H1 (cell line): ENCODE results near the gene ETV4. TPM values are rescaled to one million over a fixed set of nuclear protein-coding genes. Genes with fewer than 3 reads are reported as not detected.
A peak's percentile ranks its signal among the peaks of the same experiment; 100 is the strongest.

ENCODE experiments used
- ATF2 ChIP-seq: IDR thresholded peaks from 2 replicates; pipeline ENCODE4 v1.6.1; 2012; ENCODE audit warnings: low read length, inconsistent platforms
- CHD2 ChIP-seq: IDR thresholded peaks from 2 replicates; pipeline ENCODE4 v1.6.1; 2012; ENCODE audit warnings: low read length, improper control_type of control experiment
- CREB1 ChIP-seq: IDR thresholded peaks from 2 replicates; pipeline ENCODE4 v1.6.1; 2012; ENCODE audit warnings: inconsistent platforms
- GTF2F1 ChIP-seq: IDR thresholded peaks from 2 replicates; pipeline ENCODE4 v1.6.1; 2012; ENCODE audit warnings: low read depth, low read length, improper control_type of control experiment, borderline replicate concordance
- HDAC2 ChIP-seq, 2 experiments: fragments of 300-600 bp in 1 of 2; sonication (generic) in 1 of 2; IDR thresholded peaks; 2 replicates each; pipeline ENCODE4 v1.6.1; 2011 to 2012; ENCODE audit warnings: low read depth in 2 of 2, low read length in 2 of 2, mild to moderate bottlenecking in 2 of 2, moderate library complexity in 2 of 2, borderline replicate concordance in 1 of 2, inconsistent platforms in 1 of 2
- JUND ChIP-seq: IDR thresholded peaks from 2 replicates; pipeline ENCODE4 v1.6.1; 2011; ENCODE audit warnings: mild to moderate bottlenecking, improper control_type of control experiment, low read length
- KDM4A ChIP-seq: IDR thresholded peaks from one replicate; pipeline ENCODE4 v1.7.1; 2012; ENCODE audit warnings: low read depth, mild to moderate bottlenecking, moderate library complexity, low read length, inconsistent platforms; ENCODE audit not compliant: severe bottlenecking
- POU5F1 ChIP-seq: IDR thresholded peaks from 2 replicates; pipeline ENCODE4 v1.6.1; 2011; ENCODE audit warnings: low read depth, mild to moderate bottlenecking, low read length, moderate library complexity
- RBBP5 ChIP-seq: IDR thresholded peaks from 2 replicates; pipeline ENCODE4 v1.7.1; 2012; ENCODE audit warnings: low read depth, mild to moderate bottlenecking, inconsistent platforms, low read length, moderate library complexity, borderline replicate concordance
- RNF2 ChIP-seq: fragments of 200-900, 300-1000 bp; sonication (generic); IDR thresholded peaks from 2 replicates; pipeline ENCODE4 v1.7.1; 2016; ENCODE audit warnings: borderline replicate concordance, low read depth, mild to moderate bottlenecking, antibody characterized with exemption, low read length; ENCODE audit not compliant: poor library complexity, severe bottlenecking; ENCODE audit errors: missing control alignments
- RXRA ChIP-seq: IDR thresholded peaks from 2 replicates; pipeline ENCODE4 v1.6.1; 2011; ENCODE audit warnings: low read depth, mild to moderate bottlenecking, low read length, moderate library complexity; ENCODE audit not compliant: insufficient read depth
- SAP30 ChIP-seq: fragments of 300-600 bp; sonication (generic); IDR thresholded peaks from 2 replicates; pipeline ENCODE4 v1.7.1; 2012; ENCODE audit warnings: low read length, moderate library complexity, mild to moderate bottlenecking, inconsistent platforms; ENCODE audit not compliant: insufficient read depth, insufficient replicate concordance
- SIN3A ChIP-seq, 2 experiments: IDR thresholded peaks in 1 of 2; conservative IDR thresholded peaks in 1 of 2; 2 replicates each; pipeline ENCODE4 v1.6.1; 2011 to 2012; ENCODE audit warnings: low read length in 2 of 2, improper control_type of control experiment in 1 of 2, low read depth in 1 of 2, mild to moderate bottlenecking in 1 of 2
- TEAD4 ChIP-seq: IDR thresholded peaks from 2 replicates; pipeline ENCODE4 v1.6.1; 2012; ENCODE audit warnings: low read depth, low read length, inconsistent platforms, mixed read lengths
- polyA plus RNA-seq, 7 experiments: library from polyadenylated mRNA; depleted of rRNA in 3 of 7; stranded (reverse) in 5 of 7; unstranded in 2 of 7; fragments of >200 nt in 5 of 7; fragments of 200-250 nt in 2 of 7; gene quantifications; 1 replicate in 5 of 7; 2 replicates in 1 of 7; 4 replicates in 1 of 7; pipeline versions ENCODE4 v1.2.1 to v1.2.3, GENCODE V29; 2011 to 2013; ENCODE audit warnings: missing spikeins in 2 of 7, mixed read lengths in 2 of 7
- total RNA-seq: library from RNA; stranded (reverse); fragmentation: NEBNext Ultra II Directional; extraction: Animal tissue kit (Norgen Biotek cat#: 25700); gene quantifications from 2 replicates; pipeline ENCODE4 v1.2.1, GENCODE V29; 2021
- TF ChIP-seq, protein P1 (sequence below): IDR thresholded peaks from 2 replicates; pipeline ENCODE4 v1.6.1; 2011; ENCODE audit warnings: low read depth, mild to moderate bottlenecking, low read length; ENCODE audit not compliant: insufficient read depth
- TF ChIP-seq, protein P2 (sequence below), 3 experiments: IDR thresholded peaks; 1 replicate in 2 of 3; 2 replicates in 1 of 3; pipeline versions ENCODE4 v1.5.1 to v1.6.1; 2011; ENCODE audit warnings: low read length in 3 of 3, mild to moderate bottlenecking in 3 of 3, inconsistent platforms in 2 of 3, low read depth in 1 of 3, moderate library complexity in 1 of 3; ENCODE audit not compliant: insufficient read depth in 1 of 3; ENCODE audit errors: control extremely low read depth in 1 of 3

Gene ETV4
- total and polyA plus RNA-seq, 2 of the 8 experiments (the other 6 are each of a cell fraction or from before 2014, with no cell fraction given): 75.2 to 143 TPM

- TF ChIP-seq ATF2 (0 out of 2 replicates have a peak, but pooled peaks have one; percentile 21), HDAC2 (IDR thresholded peaks at IDR 0.05; ENCODE audit: borderline replicate concordance in 1 of 2, low read depth in 2 of 2, low read length in 2 of 2) (no peak), RNF2 (no peak), CREB1 (peak; percentile 62), RBBP5 (no peak), TEAD4 (0 out of 2 replicates have a peak, but pooled peaks have one; percentile 1), POU5F1 (no peak), GTF2F1 (no peak; the same call in 1 of the 2 replicates), KDM4A (no peak), RXRA (no peak), CHD2 (peak; percentile 83), SIN3A (conservative IDR thresholded peaks at IDR 0.05 in 1 of 2, IDR thresholded peaks at IDR 0.05 in 1 of 2; ENCODE audit: low read depth in 1 of 2, low read length in 2 of 2) (peak; percentile 88 to 94; a peak in 3 of 4 replicates), JUND (peak; percentile 59; the same call in 1 of the 2 replicates), SAP30 (peak; percentile 90)
- TF ChIP-seq, protein P1, sequence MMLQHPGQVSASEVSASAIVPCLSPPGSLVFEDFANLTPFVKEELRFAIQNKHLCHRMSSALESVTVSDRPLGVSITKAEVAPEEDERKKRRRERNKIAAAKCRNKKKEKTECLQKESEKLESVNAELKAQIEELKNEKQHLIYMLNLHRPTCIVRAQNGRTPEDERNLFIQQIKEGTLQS: peak; percentile 49; the same call in 1 of the 2 replicates
- TF ChIP-seq, protein P2, sequence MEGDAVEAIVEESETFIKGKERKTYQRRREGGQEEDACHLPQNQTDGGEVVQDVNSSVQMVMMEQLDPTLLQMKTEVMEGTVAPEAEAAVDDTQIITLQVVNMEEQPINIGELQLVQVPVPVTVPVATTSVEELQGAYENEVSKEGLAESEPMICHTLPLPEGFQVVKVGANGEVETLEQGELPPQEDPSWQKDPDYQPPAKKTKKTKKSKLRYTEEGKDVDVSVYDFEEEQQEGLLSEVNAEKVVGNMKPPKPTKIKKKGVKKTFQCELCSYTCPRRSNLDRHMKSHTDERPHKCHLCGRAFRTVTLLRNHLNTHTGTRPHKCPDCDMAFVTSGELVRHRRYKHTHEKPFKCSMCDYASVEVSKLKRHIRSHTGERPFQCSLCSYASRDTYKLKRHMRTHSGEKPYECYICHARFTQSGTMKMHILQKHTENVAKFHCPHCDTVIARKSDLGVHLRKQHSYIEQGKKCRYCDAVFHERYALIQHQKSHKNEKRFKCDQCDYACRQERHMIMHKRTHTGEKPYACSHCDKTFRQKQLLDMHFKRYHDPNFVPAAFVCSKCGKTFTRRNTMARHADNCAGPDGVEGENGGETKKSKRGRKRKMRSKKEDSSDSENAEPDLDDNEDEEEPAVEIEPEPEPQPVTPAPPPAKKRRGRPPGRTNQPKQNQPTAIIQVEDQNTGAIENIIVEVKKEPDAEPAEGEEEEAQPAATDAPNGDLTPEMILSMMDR (IDR thresholded peaks at IDR 0.05; ENCODE audit: control extremely low read depth in 1 of 3, insufficient read depth in 1 of 3, low read depth in 1 of 3, low read length in 3 of 3): peak; percentile 100
These were observed 62.2 kb downstream of the ETV4 start, which contains the start of gene DHX8 (continued) for GRCh38 chr17:43483674-43484551.
